Measurements from ENCODE around the gene HIF1AN. TPM values are rescaled to one million over a fixed set of nuclear protein-coding genes. Genes with fewer than 3 reads are reported as not detected.

The HIF1AN gene
- total RNA-seq, 2 experiments from 2014 or later: 52.3 to 56.4 TPM

GRCh38 chr10:100528123-100528886 lies 7.4 kb upstream of the HIF1AN start:
- H3K4me1 Mint-ChIP-seq: peaks cover 38% of the 10 kb centered on the region
- POLR2A ChIA-PET: interaction anchor here (1.1 to 3.3 kb wide), 2 partner anchors 9 to 19 kb away, joined by 3 to 12 read pairs; no protein-coding TSS in a partner anchor
- peak overlapping the region; percentile 100 for H3K4me3 Mint-ChIP-seq
- ATAC-seq (ENCODE audit: low read depth) (peak; percentile 28), DNase-seq (no peak)
- H3K9me3 Mint-ChIP-seq: peaks cover 2% of the 10 kb centered on the region
- H3K36me3 Mint-ChIP-seq: peaks cover 34% of the 10 kb centered on the region
- H3K27ac Mint-ChIP-seq: peak overlapping the region; percentile 94
- no peaks in the 10 kb centered on the region for H3K27me3 Mint-ChIP-seq

- Mint-ChIP-seq H3K36me3 (peaks cover 27% of the 10 kb centered on the region), H3K4me3 (peak overlapping the region; percentile 100), H3K9me3 (peaks cover 2% of the 10 kb centered on the region), H3K4me1 (peaks cover 35% of the 10 kb centered on the region), H3K27me3 (no peaks in the 10 kb centered on the region), H3K27ac (peak overlapping the region; percentile 94)
- ATAC-seq (ENCODE audit: low read depth) (no peak), DNase-seq (no peak)
- POLR2A ChIA-PET: interaction anchor here (1.1 to 3.3 kb wide), 2 partner anchors 10 to 20 kb away, joined by 3 to 12 read pairs; no protein-coding TSS in a partner anchor
Measured at GRCh38 chr10:100528921-100529474, 6.7 kb upstream of the HIF1AN start.

- POLR2A ChIA-PET: no interaction called here
- H3K27me3 Mint-ChIP-seq: no peaks in the 10 kb centered on the region
- peak within 1 kb of the TSS; percentile 94 for H3K27ac Mint-ChIP-seq
- H3K4me1 Mint-ChIP-seq: peaks cover 36% of the 10 kb centered on the region
- peaks cover 2% of the 10 kb centered on the region for H3K9me3 Mint-ChIP-seq
- DNase-seq (peak; percentile 86), ATAC-seq (ENCODE audit: low read depth) (peak; percentile 85)
- peak within 1 kb of the TSS; percentile 100 for H3K4me3 Mint-ChIP-seq
- peaks cover 26% of the 10 kb centered on the region for H3K36me3 Mint-ChIP-seq
Measured at GRCh38 chr10:100529475-100530298, 6.1 kb upstream of the HIF1AN start, which contains the start of gene NDUFB8. Gene NDUFB8, minus strand, starts transcription at chr10:100529871. Its CDS starts 20 bp downstream, at chr10:100529851.

- no peak for DNase-seq
- peaks cover 15% of the 10 kb centered on the region for H3K36me3 Mint-ChIP-seq
- no peak overlapping the region for H3K27ac Mint-ChIP-seq
- H3K4me3 Mint-ChIP-seq: no peak overlapping the region
- no peak for ATAC-seq (ENCODE audit: low read depth)
- no peaks in the 10 kb centered on the region for H3K27me3 Mint-ChIP-seq
- peaks cover 2% of the 10 kb centered on the region for H3K9me3 Mint-ChIP-seq
- H3K4me1 Mint-ChIP-seq: peaks cover 38% of the 10 kb centered on the region
- POLR2A ChIA-PET: no interaction called here
Measured at GRCh38 chr10:100531761-100532160, 4.0 kb upstream of the HIF1AN start.

- Mint-ChIP-seq H3K36me3 (peaks cover 12% of the 10 kb centered on the region), H3K9me3 (peaks cover 2% of the 10 kb centered on the region), H3K4me3 (no peak overlapping the region), H3K27ac (peak overlapping the region; percentile 26), H3K27me3 (no peaks in the 10 kb centered on the region), H3K4me1 (peaks cover 43% of the 10 kb centered on the region)
- DNase-seq (no peak), ATAC-seq (ENCODE audit: low read depth) (no peak)
- POLR2A ChIA-PET: interaction anchor here (0.6 to 2.7 kb wide), 4 partner anchors 22 to 188 kb away, joined by 3 to 16 read pairs (median 4); partner anchors contain the start of gene SCD
Measured at GRCh38 chr10:100534726-100535125, 1.0 kb upstream of the HIF1AN start.

GRCh38 chr10:100535338-100535714 lies 417 bp upstream of the HIF1AN start:
- H3K4me3 Mint-ChIP-seq: no peak overlapping the region
- ATAC-seq (ENCODE audit: low read depth): peak; percentile 20
- POLR2A ChIA-PET: interaction anchor here (0.6 to 2.7 kb wide), 17 partner anchors 9 to 1301 kb away, joined by 3 to 16 read pairs (median 4); partner anchors contain the start of genes DNMBP and SCD

GRCh38 chr10:100537475-100537874 lies 1.7 kb downstream of the HIF1AN start:
- Mint-ChIP-seq H3K4me3 (no peak overlapping the region), H3K4me1 (peaks cover 27% of the 10 kb centered on the region), H3K27ac (peak overlapping the region; percentile 1), H3K9me3 (no peaks in the 10 kb centered on the region), H3K36me3 (peaks cover 18% of the 10 kb centered on the region), H3K27me3 (no peaks in the 10 kb centered on the region)
- POLR2A ChIA-PET: no interaction called here
- ATAC-seq (ENCODE audit: low read depth): no peak
- no peak for DNase-seq

More at GRCh38 chr10:100535338-100535714, 417 bp upstream of the HIF1AN start:
- peaks cover 38% of the 10 kb centered on the region for H3K4me1 Mint-ChIP-seq
- H3K27me3 Mint-ChIP-seq: no peaks in the 10 kb centered on the region
- peaks cover 12% of the 10 kb centered on the region for H3K36me3 Mint-ChIP-seq
- DNase-seq: no peak
- H3K27ac Mint-ChIP-seq: no peak overlapping the region
- peaks cover 2% of the 10 kb centered on the region for H3K9me3 Mint-ChIP-seq

- POLR2A ChIA-PET: interaction anchor here (0.6 kb wide), 1 partner anchor 447 kb away, joined by 3 read pairs; no protein-coding TSS in a partner anchor
- Mint-ChIP-seq H3K9me3 (no peaks in the 10 kb centered on the region), H3K27me3 (no peaks in the 10 kb centered on the region), H3K27ac (no peak overlapping the region), H3K4me3 (no peak overlapping the region), H3K4me1 (peaks cover 8% of the 10 kb centered on the region), H3K36me3 (peaks cover 22% of the 10 kb centered on the region)
- ATAC-seq (ENCODE audit: low read depth) (no peak), DNase-seq (no peak)
Measured at GRCh38 chr10:100544950-100545349, 9.2 kb downstream of the HIF1AN start.

GRCh38 chr10:100551196-100551595 lies 15.5 kb downstream of the HIF1AN start:
- Mint-ChIP-seq H3K4me3 (no peak overlapping the region), H3K9me3 (no peaks in the 10 kb centered on the region), H3K4me1 (peaks cover 14% of the 10 kb centered on the region), H3K27ac (no peak overlapping the region), H3K36me3 (peaks cover 20% of the 10 kb centered on the region), H3K27me3 (no peaks in the 10 kb centered on the region)
- DNase-seq: no peak
- POLR2A ChIA-PET: interaction anchor here (0.6 to 1.6 kb wide), 3 partner anchors 12 to 648 kb away, joined by 3 to 4 read pairs (median 4); partner anchors contain the start of gene HIF1AN
- ATAC-seq (ENCODE audit: low read depth): no peak

- no peaks in the 10 kb centered on the region for H3K9me3 Mint-ChIP-seq
- POLR2A ChIA-PET: interaction anchor here (1.6 kb wide), 1 partner anchor 16 kb away, joined by 4 read pairs; the partner anchor contains the start of gene HIF1AN
- H3K27me3 Mint-ChIP-seq: no peaks in the 10 kb centered on the region
- ATAC-seq (ENCODE audit: low read depth) (no peak), DNase-seq (no peak)
- H3K27ac Mint-ChIP-seq: no peak overlapping the region
- H3K36me3 Mint-ChIP-seq: peaks cover 18% of the 10 kb centered on the region
- H3K4me1 Mint-ChIP-seq: peaks cover 15% of the 10 kb centered on the region
- H3K4me3 Mint-ChIP-seq: no peak overlapping the region
Measured at GRCh38 chr10:100551738-100552137, 16.0 kb downstream of the HIF1AN start.

GRCh38 chr10:100553929-100554328 lies 18.2 kb downstream of the HIF1AN start:
- Mint-ChIP-seq H3K27me3 (no peaks in the 10 kb centered on the region), H3K9me3 (no peaks in the 10 kb centered on the region), H3K36me3 (peaks cover 13% of the 10 kb centered on the region), H3K4me1 (peaks cover 13% of the 10 kb centered on the region), H3K4me3 (no peak overlapping the region), H3K27ac (no peak overlapping the region)
- DNase-seq (no peak), ATAC-seq (ENCODE audit: low read depth) (no peak)
- POLR2A ChIA-PET: no interaction called here

- no peak overlapping the region for H3K27ac Mint-ChIP-seq
- H3K4me3 Mint-ChIP-seq: no peak overlapping the region
- no peaks in the 10 kb centered on the region for H3K9me3 Mint-ChIP-seq
- H3K27me3 Mint-ChIP-seq: no peaks in the 10 kb centered on the region
- peaks cover 11% of the 10 kb centered on the region for H3K36me3 Mint-ChIP-seq
- ATAC-seq (ENCODE audit: low read depth) (no peak), DNase-seq (no peak)
- POLR2A ChIA-PET: interaction anchor here (1.0 kb wide), 1 partner anchor 46 kb away, joined by 3 read pairs; no protein-coding TSS in a partner anchor
- H3K4me1 Mint-ChIP-seq: peaks cover 13% of the 10 kb centered on the region
Measured at GRCh38 chr10:100554902-100555301, 19.2 kb downstream of the HIF1AN start.

- DNase-seq (no peak), ATAC-seq (ENCODE audit: low read depth) (no peak)
- Mint-ChIP-seq H3K27ac (peak overlapping the region; percentile 15), H3K4me3 (no peak overlapping the region), H3K27me3 (peaks cover 26% of the 10 kb centered on the region), H3K9me3 (no peaks in the 10 kb centered on the region), H3K36me3 (peaks cover 13% of the 10 kb centered on the region), H3K4me1 (peaks cover 24% of the 10 kb centered on the region)
- POLR2A ChIA-PET: no interaction called here
Measured at GRCh38 chr10:100560248-100560647, 24.5 kb downstream of the HIF1AN start.

All from activated naive CD8-positive, alpha-beta T cell treated with anti-CD3 and anti-CD28 coated beads, Interleukin-2, amount 10 ng/mL, durations not matched to agents 7 days and 5 days (primary cell).